Measurements from ENCODE around the gene DMPK.

DMPK gene, protein sequence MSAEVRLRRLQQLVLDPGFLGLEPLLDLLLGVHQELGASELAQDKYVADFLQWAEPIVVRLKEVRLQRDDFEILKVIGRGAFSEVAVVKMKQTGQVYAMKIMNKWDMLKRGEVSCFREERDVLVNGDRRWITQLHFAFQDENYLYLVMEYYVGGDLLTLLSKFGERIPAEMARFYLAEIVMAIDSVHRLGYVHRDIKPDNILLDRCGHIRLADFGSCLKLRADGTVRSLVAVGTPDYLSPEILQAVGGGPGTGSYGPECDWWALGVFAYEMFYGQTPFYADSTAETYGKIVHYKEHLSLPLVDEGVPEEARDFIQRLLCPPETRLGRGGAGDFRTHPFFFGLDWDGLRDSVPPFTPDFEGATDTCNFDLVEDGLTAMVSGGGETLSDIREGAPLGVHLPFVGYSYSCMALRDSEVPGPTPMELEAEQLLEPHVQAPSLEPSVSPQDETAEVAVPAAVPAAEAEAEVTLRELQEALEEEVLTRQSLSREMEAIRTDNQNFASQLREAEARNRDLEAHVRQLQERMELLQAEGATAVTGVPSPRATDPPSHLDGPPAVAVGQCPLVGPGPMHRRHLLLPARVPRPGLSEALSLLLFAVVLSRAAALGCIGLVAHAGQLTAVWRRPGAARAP

DNA sequence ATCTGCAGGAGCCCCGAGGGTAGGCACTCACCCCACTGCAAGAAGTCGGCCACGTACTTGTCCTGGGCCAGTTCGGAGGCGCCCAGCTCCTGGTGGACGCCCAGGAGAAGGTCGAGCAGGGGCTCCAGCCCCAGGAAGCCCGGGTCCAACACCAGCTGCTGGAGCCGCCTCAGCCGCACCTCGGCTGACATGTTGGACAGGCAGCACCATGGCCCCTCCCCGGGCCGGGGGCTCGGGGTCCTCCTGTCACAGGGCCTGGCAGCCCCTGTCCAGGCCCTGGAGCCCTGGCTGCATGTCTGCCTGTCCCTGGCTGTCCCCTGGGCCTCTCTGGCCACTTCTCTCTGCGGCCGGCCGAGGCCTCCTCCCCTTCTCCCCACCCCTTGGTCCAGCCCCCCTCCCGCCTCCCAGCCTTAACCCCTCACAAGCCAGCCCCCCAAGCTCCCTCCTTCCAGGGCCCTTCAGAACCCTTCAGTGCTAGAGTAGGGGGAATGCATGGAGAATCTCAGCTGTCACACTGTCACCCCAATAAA is at the start of gene DMPK:
DMPK (minus strand) TSS at position 329 of the 530 bp plus-strand sequence; CDS start at position 191, 138 bp downstream.
- Histone ChIP-seq H3K27me3 (ENCODE audit: low read length) (no peaks in the 10 kb centered on the region), H3K36me3 (ENCODE audit: low read length) (no peaks in the 10 kb centered on the region), H3F3A (ENCODE audit: insufficient read depth) (peaks cover 3% of the 10 kb centered on the region; the same call in 1 of the 2 replicates), H2AFZ (ENCODE audit: low read depth, low read length, severe bottlenecking) (no peak within 1 kb of the TSS), H3K9ac (ENCODE audit: low read length) (no peak within 1 kb of the TSS), H3K27ac (ENCODE audit: low read depth, low read length) (no peak within 1 kb of the TSS), H3K4me2 (ENCODE audit: low read depth, low read length, poor library complexity, severe bottlenecking) (no peak within 1 kb of the TSS), H4K20me1 (ENCODE audit: low read depth, low read length) (no peaks in the 10 kb centered on the region), H3K9me3 (ENCODE audit: insufficient read depth, low read length) (no peaks in the 10 kb centered on the region), H3K4me3 (ENCODE audit: insufficient read depth, low read length, poor library complexity, severe bottlenecking) (no peak within 1 kb of the TSS), H3K9me2 (replicated peaks; ENCODE audit: insufficient read depth, low read length) (no peaks in the 10 kb centered on the region), H3K79me2 (ENCODE audit: insufficient read depth, low read length) (no peaks in the 10 kb centered on the region)
- TF ChIP-seq, protein P1, sequence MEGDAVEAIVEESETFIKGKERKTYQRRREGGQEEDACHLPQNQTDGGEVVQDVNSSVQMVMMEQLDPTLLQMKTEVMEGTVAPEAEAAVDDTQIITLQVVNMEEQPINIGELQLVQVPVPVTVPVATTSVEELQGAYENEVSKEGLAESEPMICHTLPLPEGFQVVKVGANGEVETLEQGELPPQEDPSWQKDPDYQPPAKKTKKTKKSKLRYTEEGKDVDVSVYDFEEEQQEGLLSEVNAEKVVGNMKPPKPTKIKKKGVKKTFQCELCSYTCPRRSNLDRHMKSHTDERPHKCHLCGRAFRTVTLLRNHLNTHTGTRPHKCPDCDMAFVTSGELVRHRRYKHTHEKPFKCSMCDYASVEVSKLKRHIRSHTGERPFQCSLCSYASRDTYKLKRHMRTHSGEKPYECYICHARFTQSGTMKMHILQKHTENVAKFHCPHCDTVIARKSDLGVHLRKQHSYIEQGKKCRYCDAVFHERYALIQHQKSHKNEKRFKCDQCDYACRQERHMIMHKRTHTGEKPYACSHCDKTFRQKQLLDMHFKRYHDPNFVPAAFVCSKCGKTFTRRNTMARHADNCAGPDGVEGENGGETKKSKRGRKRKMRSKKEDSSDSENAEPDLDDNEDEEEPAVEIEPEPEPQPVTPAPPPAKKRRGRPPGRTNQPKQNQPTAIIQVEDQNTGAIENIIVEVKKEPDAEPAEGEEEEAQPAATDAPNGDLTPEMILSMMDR (IDR thresholded peaks at IDR 0.05; ENCODE audit: insufficient read depth, low read length, poor library complexity, severe bottlenecking): no peak
- TF ChIP-seq EZH2phosphoT487 (conservative IDR thresholded peaks at IDR 0.05; ENCODE audit: low read length): no peak

DNA sequence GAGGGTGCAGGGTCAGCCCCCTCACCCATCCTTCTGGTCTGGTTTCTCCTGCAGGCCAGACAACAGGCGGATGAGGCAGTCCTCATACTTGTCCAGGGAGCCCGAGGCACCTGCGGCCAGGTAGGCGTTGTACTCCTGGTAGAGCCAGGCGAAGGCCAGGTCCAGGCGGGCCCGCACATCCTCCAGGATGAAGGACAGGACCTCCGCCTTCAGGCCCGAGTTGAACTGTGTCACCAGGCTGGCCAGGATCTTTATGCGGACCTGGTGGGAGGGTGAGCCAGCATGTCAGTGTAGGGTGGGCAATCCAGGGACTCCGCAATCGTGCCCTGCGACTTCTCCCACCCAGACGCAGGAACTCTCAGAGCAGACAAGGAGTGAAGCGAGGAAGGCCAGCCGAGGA is 46.7 kb upstream of the DMPK start:
- no peaks in the 10 kb centered on the region; the same call in 1 of the 2 replicates for H3K36me3 ChIP-seq (ENCODE audit: low read length)
- no peak overlapping the region for H3K4me2 ChIP-seq (ENCODE audit: low read depth, low read length, poor library complexity, severe bottlenecking)
- no peaks in the 10 kb centered on the region for H3K79me2 ChIP-seq (ENCODE audit: insufficient read depth, low read length)
- no peaks in the 10 kb centered on the region for H4K20me1 ChIP-seq (ENCODE audit: low read depth, low read length)
- no peaks in the 10 kb centered on the region for H3F3A ChIP-seq (ENCODE audit: insufficient read depth)
- no peaks in the 10 kb centered on the region for H3K9me2 ChIP-seq (replicated peaks; ENCODE audit: insufficient read depth, low read length)
- TF ChIP-seq EZH2phosphoT487 (conservative IDR thresholded peaks at IDR 0.05; ENCODE audit: low read length): no peak
- TF ChIP-seq, protein P1 (IDR thresholded peaks at IDR 0.05; ENCODE audit: insufficient read depth, low read length, poor library complexity, severe bottlenecking): no peak
- H3K27ac ChIP-seq (ENCODE audit: low read depth, low read length): no peak overlapping the region
- H3K9me3 ChIP-seq (ENCODE audit: insufficient read depth, low read length): no peaks in the 10 kb centered on the region
- H3K27me3 ChIP-seq (ENCODE audit: low read length): no peaks in the 10 kb centered on the region
- H3K9ac ChIP-seq (ENCODE audit: low read length): no peak overlapping the region
- no peak overlapping the region for H2AFZ ChIP-seq (ENCODE audit: low read depth, low read length, severe bottlenecking)
- H3K4me3 ChIP-seq (ENCODE audit: insufficient read depth, low read length, poor library complexity, severe bottlenecking): no peak overlapping the region

DNA sequence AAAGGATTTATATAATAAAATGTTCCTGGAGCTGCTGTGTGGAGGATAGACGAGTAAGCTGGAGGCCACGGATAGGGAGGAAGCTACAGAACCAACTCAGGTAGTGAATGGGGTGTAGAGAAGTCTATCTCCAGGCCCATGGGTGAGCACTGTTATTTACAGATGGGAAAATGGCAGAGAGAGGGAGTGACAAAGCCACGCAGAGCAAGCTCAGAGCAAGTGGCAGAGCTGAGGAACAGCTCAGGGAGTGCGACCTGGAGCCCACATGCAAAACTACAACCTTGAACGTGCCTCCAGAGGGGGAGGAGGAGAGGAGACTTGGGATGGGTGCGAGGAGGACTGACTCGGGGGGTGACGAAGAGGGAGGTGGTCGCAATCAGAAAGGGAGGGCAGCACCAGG is 46.2 kb upstream of the DMPK start:
- TF ChIP-seq EZH2phosphoT487 (conservative IDR thresholded peaks at IDR 0.05; ENCODE audit: low read length): no peak
- TF ChIP-seq, protein P1 (IDR thresholded peaks at IDR 0.05; ENCODE audit: insufficient read depth, low read length, poor library complexity, severe bottlenecking): no peak
- Histone ChIP-seq H3K36me3 (ENCODE audit: low read length) (no peaks in the 10 kb centered on the region; the same call in 1 of the 2 replicates), H3K9me2 (replicated peaks; ENCODE audit: insufficient read depth, low read length) (no peaks in the 10 kb centered on the region), H3K9ac (ENCODE audit: low read length) (no peak overlapping the region), H3K27me3 (ENCODE audit: low read length) (no peaks in the 10 kb centered on the region), H4K20me1 (ENCODE audit: low read depth, low read length) (no peaks in the 10 kb centered on the region), H2AFZ (ENCODE audit: low read depth, low read length, severe bottlenecking) (no peak overlapping the region), H3F3A (ENCODE audit: insufficient read depth) (no peaks in the 10 kb centered on the region), H3K9me3 (ENCODE audit: insufficient read depth, low read length) (no peaks in the 10 kb centered on the region), H3K4me3 (ENCODE audit: insufficient read depth, low read length, poor library complexity, severe bottlenecking) (no peak overlapping the region), H3K79me2 (ENCODE audit: insufficient read depth, low read length) (no peaks in the 10 kb centered on the region), H3K4me2 (ENCODE audit: low read depth, low read length, poor library complexity, severe bottlenecking) (no peak overlapping the region), H3K27ac (ENCODE audit: low read depth, low read length) (no peak overlapping the region)
